Astrocyte (in vitro differentiated cells and primary cell): Measurements from ENCODE around the gene FAM149B1.

Experiments
- CTCF ChIP-seq: IDR thresholded peaks from 2 replicates; pipeline ENCODE4 v1.5.1; 2011; ENCODE audit warnings: low read depth, mild to moderate bottlenecking, inconsistent platforms, low read length, moderate library complexity; ENCODE audit not compliant: insufficient read depth
- EZH2 ChIP-seq: IDR thresholded peaks from 2 replicates; pipeline ENCODE4 v1.6.1; 2012; ENCODE audit warnings: mild to moderate bottlenecking, low read length, inconsistent platforms; ENCODE audit not compliant: insufficient read depth

- TF ChIP-seq CTCF (no peak), EZH2 (no peak)
Observed at GRCh38 chr10:73226663-73227062, 58.7 kb downstream of the FAM149B1 start.
